Measurements from ENCODE around the gene DMRTA2. TPM values are rescaled to one million over a fixed set of nuclear protein-coding genes. Genes with fewer than 3 reads are reported as not detected.

The DMRTA2 gene
- total and polyA plus RNA-seq, 2 donors = 0.14 to 1.5 TPM

DNA sequence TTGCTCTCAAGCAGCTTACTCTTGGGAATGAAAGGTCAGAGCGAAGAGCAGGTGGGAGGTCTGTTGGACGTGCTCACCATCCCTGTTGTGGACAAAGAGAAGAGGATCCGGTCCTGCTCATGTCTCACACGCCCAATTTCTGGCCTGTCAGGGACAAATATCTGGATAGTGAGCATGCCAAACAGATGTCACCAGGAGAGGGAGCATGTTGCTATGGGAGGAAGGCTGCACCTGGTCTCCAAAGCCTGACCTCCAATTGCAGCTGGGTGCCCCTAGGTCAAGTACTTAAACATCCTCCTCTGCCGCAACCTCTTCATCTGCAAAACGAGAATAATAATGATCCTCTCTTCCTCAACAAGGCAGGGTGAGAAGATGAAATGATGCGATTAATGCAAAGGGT is 53.4 kb downstream of the DMRTA2 start:
- H3K4me3 ChIP-seq (ENCODE audit: low read length in 2 of 2) = no peak overlapping the region
- no peaks in the 10 kb centered on the region for H3K4me1 ChIP-seq (ENCODE audit: control insufficient read depth in 2 of 2, insufficient read depth in 2 of 2, low read length in 2 of 2)
- no peaks in the 10 kb centered on the region for H3K9me3 ChIP-seq (ENCODE audit: control insufficient read depth in 2 of 2, insufficient read depth in 1 of 2, low read length in 1 of 2)
- H3K27me3 ChIP-seq (ENCODE audit: control insufficient read depth in 2 of 2, insufficient read depth in 1 of 2, low read length in 1 of 2) = peaks cover 4 to 10% of the 10 kb centered on the region in 2 donors
- no peaks in the 10 kb centered on the region for H3K36me3 ChIP-seq (ENCODE audit: control insufficient read depth in 2 of 2, insufficient read depth in 2 of 2, low read length in 1 of 2)
- H3K27ac ChIP-seq (ENCODE audit: low read depth in 1 of 2, low read length in 1 of 2) = no peak overlapping the region
- WGBS = 85% methylated on average over 7 of the region's 7 CpGs
- no peak for DNase-seq (ENCODE audit: low read depth in 6 of 9, low spot score in 9 of 9)

GRCh38 chr1:50369008-50369634 is 54.1 kb downstream of the DMRTA2 start:
- peaks cover 4 to 10% of the 10 kb centered on the region in 2 donors for H3K27me3 ChIP-seq (ENCODE audit: control insufficient read depth in 2 of 2, insufficient read depth in 1 of 2, low read length in 1 of 2)
- no peaks in the 10 kb centered on the region for H3K4me1 ChIP-seq (ENCODE audit: control insufficient read depth in 2 of 2, insufficient read depth in 2 of 2, low read length in 2 of 2)
- WGBS = 82% methylated on average over 5 of the region's 5 CpGs

GRCh38 chr1:50368179-50369007 is 54.9 kb downstream of the DMRTA2 start:
- H3K9me3 ChIP-seq (ENCODE audit: control insufficient read depth in 2 of 2, insufficient read depth in 1 of 2, low read length in 1 of 2) = no peaks in the 10 kb centered on the region
- H3K27me3 ChIP-seq (ENCODE audit: control insufficient read depth in 2 of 2, insufficient read depth in 1 of 2, low read length in 1 of 2) = peaks cover 4 to 10% of the 10 kb centered on the region in 2 donors
- H3K4me3 ChIP-seq (ENCODE audit: low read length in 2 of 2) = no peak overlapping the region
- 21% methylated on average over 31 of the region's 31 CpGs for WGBS
- no peak overlapping the region for H3K27ac ChIP-seq (ENCODE audit: low read depth in 1 of 2, low read length in 1 of 2)
- no peaks in the 10 kb centered on the region for H3K36me3 ChIP-seq (ENCODE audit: control insufficient read depth in 2 of 2, insufficient read depth in 2 of 2, low read length in 1 of 2)
- no peaks in the 10 kb centered on the region for H3K4me1 ChIP-seq (ENCODE audit: control insufficient read depth in 2 of 2, insufficient read depth in 2 of 2, low read length in 2 of 2)
- DNase-seq (ENCODE audit: low read depth in 6 of 9, low spot score in 9 of 9) = peak in 6 of 9 donors; percentile 18 to 48 (median 30)

More at GRCh38 chr1:50369008-50369634, 54.1 kb downstream of the DMRTA2 start:
- H3K4me3 ChIP-seq (ENCODE audit: low read length in 2 of 2) = no peak overlapping the region
- no peak overlapping the region for H3K27ac ChIP-seq (ENCODE audit: low read depth in 1 of 2, low read length in 1 of 2)
- no peak for DNase-seq (ENCODE audit: low read depth in 6 of 9, low spot score in 9 of 9)
- H3K36me3 ChIP-seq (ENCODE audit: control insufficient read depth in 2 of 2, insufficient read depth in 2 of 2, low read length in 1 of 2) = no peaks in the 10 kb centered on the region
- no peaks in the 10 kb centered on the region for H3K9me3 ChIP-seq (ENCODE audit: control insufficient read depth in 2 of 2, insufficient read depth in 1 of 2, low read length in 1 of 2)

All from thymus (tissue), 11 donors.